Neuron (in vitro differentiated cells): ENCODE data around the gene PRSS12.

Experiments used
- H2AFZ ChIP-seq: one replicate; pipeline ENCODE4 v1.6.1; 2013; ENCODE audit warnings: low read depth, mild to moderate bottlenecking, inconsistent platforms, low read length, moderate library complexity
- H3K27me3 ChIP-seq: one replicate; pipeline ENCODE4 v1.6.1; 2013; ENCODE audit warnings: low read length; ENCODE audit not compliant: insufficient read depth
- H3K36me3 ChIP-seq: one replicate; pipeline ENCODE4 v1.6.1; 2013; ENCODE audit warnings: low read length; ENCODE audit not compliant: insufficient read depth
- H3K4me1 ChIP-seq: one replicate; pipeline ENCODE4 v1.6.1; 2013; ENCODE audit warnings: low read length; ENCODE audit not compliant: insufficient read depth
- H3K4me3 ChIP-seq: 2 replicates; pipeline ENCODE4 v1.5.1; 2013; ENCODE audit warnings: mild to moderate bottlenecking, low read length, moderate library complexity
- H3K9me3 ChIP-seq: one replicate; pipeline ENCODE4 v1.6.1; 2013; ENCODE audit warnings: low read length

PRSS12 gene

GRCh38 chr4:118351851-118352827, 664 bp downstream of the PRSS12 start:
- peaks cover 39% of the 10 kb centered on the region for H3K27me3 ChIP-seq
- no peaks in the 10 kb centered on the region for H3K36me3 ChIP-seq
- H3K9me3 ChIP-seq, result no peaks in the 10 kb centered on the region
- peak overlapping the region; percentile 41 for H3K4me3 ChIP-seq
- no peaks in the 10 kb centered on the region for H3K4me1 ChIP-seq
- peak overlapping the region; percentile 68 for H2AFZ ChIP-seq

- no peaks in the 10 kb centered on the region for H3K36me3 ChIP-seq
- H3K4me1 ChIP-seq, result no peaks in the 10 kb centered on the region
- no peaks in the 10 kb centered on the region for H3K9me3 ChIP-seq
- no peak overlapping the region for H2AFZ ChIP-seq
- peaks cover 39% of the 10 kb centered on the region for H3K27me3 ChIP-seq
- H3K4me3 ChIP-seq, result no peak overlapping the region
Observed at GRCh38 chr4:118350961-118351360, 1.8 kb downstream of the PRSS12 start.

- Histone ChIP-seq H2AFZ (no peak overlapping the region), H3K36me3 (no peaks in the 10 kb centered on the region), H3K4me1 (no peaks in the 10 kb centered on the region), H3K4me3 (no peak overlapping the region), H3K9me3 (no peaks in the 10 kb centered on the region), H3K27me3 (peaks cover 27% of the 10 kb centered on the region)
Observed at GRCh38 chr4:118348886-118349285, 3.9 kb downstream of the PRSS12 start.

GRCh38 chr4:118346495-118346894, 6.3 kb downstream of the PRSS12 start:
- Histone ChIP-seq H3K36me3 (no peaks in the 10 kb centered on the region), H3K4me1 (no peaks in the 10 kb centered on the region), H3K27me3 (peaks cover 9% of the 10 kb centered on the region), H3K9me3 (no peaks in the 10 kb centered on the region), H3K4me3 (no peak overlapping the region), H2AFZ (no peak overlapping the region)

GRCh38 chr4:118345813-118346212, 7.0 kb downstream of the PRSS12 start:
- no peak overlapping the region for H2AFZ ChIP-seq
- H3K36me3 ChIP-seq, result no peaks in the 10 kb centered on the region
- H3K4me3 ChIP-seq, result no peak overlapping the region
- H3K9me3 ChIP-seq, result no peaks in the 10 kb centered on the region
- H3K27me3 ChIP-seq, result peaks cover 4% of the 10 kb centered on the region
- H3K4me1 ChIP-seq, result no peaks in the 10 kb centered on the region

- Histone ChIP-seq H3K9me3 (no peaks in the 10 kb centered on the region), H3K36me3 (no peaks in the 10 kb centered on the region), H3K27me3 (no peaks in the 10 kb centered on the region), H2AFZ (no peak overlapping the region), H3K4me1 (peaks cover 8% of the 10 kb centered on the region), H3K4me3 (no peak overlapping the region)
Observed at GRCh38 chr4:118344801-118345200, 8.0 kb downstream of the PRSS12 start.

- Histone ChIP-seq H3K9me3 (no peaks in the 10 kb centered on the region), H3K4me3 (no peak overlapping the region), H3K27me3 (no peaks in the 10 kb centered on the region), H3K36me3 (no peaks in the 10 kb centered on the region), H3K4me1 (peaks cover 10% of the 10 kb centered on the region), H2AFZ (no peak overlapping the region)
Observed at GRCh38 chr4:118343501-118343900, 9.3 kb downstream of the PRSS12 start.

- no peak overlapping the region for H3K4me3 ChIP-seq
- H3K36me3 ChIP-seq, result no peaks in the 10 kb centered on the region
- H3K27me3 ChIP-seq, result no peaks in the 10 kb centered on the region
- no peak overlapping the region for H2AFZ ChIP-seq
- no peaks in the 10 kb centered on the region for H3K9me3 ChIP-seq
- peaks cover 32% of the 10 kb centered on the region for H3K4me1 ChIP-seq
Observed at GRCh38 chr4:118340109-118340508, 12.7 kb downstream of the PRSS12 start.

GRCh38 chr4:118338981-118339765, 13.6 kb downstream of the PRSS12 start:
- Histone ChIP-seq H3K36me3 (no peaks in the 10 kb centered on the region), H3K27me3 (no peaks in the 10 kb centered on the region), H3K9me3 (no peaks in the 10 kb centered on the region), H2AFZ (no peak overlapping the region), H3K4me1 (peaks cover 32% of the 10 kb centered on the region), H3K4me3 (no peak overlapping the region)

- H3K4me1 ChIP-seq, result peaks cover 32% of the 10 kb centered on the region
- no peaks in the 10 kb centered on the region for H3K36me3 ChIP-seq
- H3K9me3 ChIP-seq, result no peaks in the 10 kb centered on the region
- H2AFZ ChIP-seq, result no peak overlapping the region
- H3K4me3 ChIP-seq, result no peak overlapping the region
- no peaks in the 10 kb centered on the region for H3K27me3 ChIP-seq
Observed at GRCh38 chr4:118338518-118338917, 14.3 kb downstream of the PRSS12 start.

- H3K4me3 ChIP-seq, result no peak overlapping the region
- H2AFZ ChIP-seq, result no peak overlapping the region
- H3K4me1 ChIP-seq, result peaks cover 32% of the 10 kb centered on the region
- no peaks in the 10 kb centered on the region for H3K27me3 ChIP-seq
- H3K9me3 ChIP-seq, result no peaks in the 10 kb centered on the region
- no peaks in the 10 kb centered on the region for H3K36me3 ChIP-seq
Observed at GRCh38 chr4:118337954-118338353, 14.8 kb downstream of the PRSS12 start.

GRCh38 chr4:118335774-118336173, 17.0 kb downstream of the PRSS12 start:
- Histone ChIP-seq H3K27me3 (no peaks in the 10 kb centered on the region), H2AFZ (no peak overlapping the region), H3K4me1 (peaks cover 32% of the 10 kb centered on the region), H3K36me3 (no peaks in the 10 kb centered on the region), H3K9me3 (no peaks in the 10 kb centered on the region), H3K4me3 (no peak overlapping the region)

GRCh38 chr4:118335324-118335723, 17.5 kb downstream of the PRSS12 start:
- H3K4me3 ChIP-seq, result no peak overlapping the region
- peaks cover 29% of the 10 kb centered on the region for H3K4me1 ChIP-seq
- H3K9me3 ChIP-seq, result no peaks in the 10 kb centered on the region
- H3K36me3 ChIP-seq, result no peaks in the 10 kb centered on the region
- H2AFZ ChIP-seq, result no peak overlapping the region
- H3K27me3 ChIP-seq, result no peaks in the 10 kb centered on the region
